Ishikawa (cell line): ENCODE measurements around the gene RAB43.

Experiments
- CEBPB ChIP-seq: IDR thresholded peaks from 2 replicates; pipeline ENCODE4 v1.6.1; 2012
- CREB1 ChIP-seq: IDR thresholded peaks from 2 replicates; pipeline ENCODE4 v1.6.1; 2012; ENCODE audit warnings: low read depth
- EGR1 ChIP-seq: IDR thresholded peaks from 2 replicates; pipeline ENCODE4 v1.6.1; 2012
- EP300 ChIP-seq: IDR thresholded peaks from 2 replicates; pipeline ENCODE4 v1.6.1; 2012; ENCODE audit warnings: borderline replicate concordance
- FOXM1 ChIP-seq: IDR thresholded peaks from 2 replicates; pipeline ENCODE4 v1.6.1; 2012; ENCODE audit warnings: low read depth, borderline replicate concordance
- NFIC ChIP-seq: IDR thresholded peaks from 2 replicates; pipeline ENCODE4 v1.6.1; 2012
- RAD21 ChIP-seq: IDR thresholded peaks from 2 replicates; pipeline ENCODE4 v1.6.1; 2012; ENCODE audit warnings: low read depth
- TAF1 ChIP-seq: IDR thresholded peaks from 2 replicates; pipeline ENCODE4 v1.6.1; 2012; ENCODE audit warnings: low read depth, mild to moderate bottlenecking
- TCF12 ChIP-seq: IDR thresholded peaks from 2 replicates; pipeline ENCODE4 v1.6.1; 2012; ENCODE audit warnings: low read depth
- TEAD4 ChIP-seq: IDR thresholded peaks from 2 replicates; pipeline ENCODE4 v1.6.1; 2012
- YY1 ChIP-seq: IDR thresholded peaks from 2 replicates; pipeline ENCODE4 v1.6.1; 2012; ENCODE audit warnings: low read depth
- ZBTB7A ChIP-seq: IDR thresholded peaks from 2 replicates; pipeline ENCODE4 v1.6.1; 2012; ENCODE audit warnings: low read depth
- TF ChIP-seq, protein P1 (sequence below): IDR thresholded peaks from 2 replicates; pipeline ENCODE4 v1.6.1; 2012; ENCODE audit warnings: low read depth, mild to moderate bottlenecking
- TF ChIP-seq, protein P2 (sequence below): IDR thresholded peaks from 2 replicates; pipeline ENCODE4 v1.6.1; 2012
- TF ChIP-seq, protein P3 (sequence below): IDR thresholded peaks from 2 replicates; pipeline ENCODE4 v1.6.1; 2012

The RAB43 gene

DNA sequence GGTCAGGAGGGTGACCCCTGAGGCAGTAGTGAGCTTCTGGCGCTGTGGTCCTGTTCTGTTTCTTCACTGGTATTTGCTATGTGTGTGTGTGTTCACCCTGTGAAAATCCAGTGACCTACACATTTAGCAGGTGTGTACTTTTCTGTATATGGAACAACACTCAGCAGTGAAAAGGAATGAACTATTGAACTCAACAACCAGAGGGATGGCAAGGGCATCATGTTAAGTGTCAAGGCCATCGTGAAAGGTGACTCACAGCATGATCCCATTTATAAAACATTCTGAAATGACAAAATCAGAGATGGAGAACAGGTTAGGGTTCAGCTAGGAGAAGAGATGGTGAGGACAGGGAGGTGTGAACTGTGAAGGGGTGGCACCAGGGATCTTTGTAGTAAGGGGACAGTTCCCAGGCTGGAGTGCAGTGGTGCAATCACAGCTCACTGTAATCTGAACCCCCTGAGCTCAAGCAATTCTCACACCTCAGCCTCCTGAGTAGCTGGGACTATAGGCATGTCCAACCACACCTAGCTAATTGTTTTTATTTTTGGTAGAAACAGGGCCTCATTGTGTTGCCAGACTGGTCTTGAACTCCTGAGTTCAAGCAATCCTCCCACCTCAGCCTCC, 10.0 kb upstream of the RAB43 start:
- TF ChIP-seq CEBPB = no peak
- TF ChIP-seq CREB1 = no peak
- TF ChIP-seq YY1 = no peak
- no peak for TF ChIP-seq ZBTB7A
- TF ChIP-seq, protein P1, sequence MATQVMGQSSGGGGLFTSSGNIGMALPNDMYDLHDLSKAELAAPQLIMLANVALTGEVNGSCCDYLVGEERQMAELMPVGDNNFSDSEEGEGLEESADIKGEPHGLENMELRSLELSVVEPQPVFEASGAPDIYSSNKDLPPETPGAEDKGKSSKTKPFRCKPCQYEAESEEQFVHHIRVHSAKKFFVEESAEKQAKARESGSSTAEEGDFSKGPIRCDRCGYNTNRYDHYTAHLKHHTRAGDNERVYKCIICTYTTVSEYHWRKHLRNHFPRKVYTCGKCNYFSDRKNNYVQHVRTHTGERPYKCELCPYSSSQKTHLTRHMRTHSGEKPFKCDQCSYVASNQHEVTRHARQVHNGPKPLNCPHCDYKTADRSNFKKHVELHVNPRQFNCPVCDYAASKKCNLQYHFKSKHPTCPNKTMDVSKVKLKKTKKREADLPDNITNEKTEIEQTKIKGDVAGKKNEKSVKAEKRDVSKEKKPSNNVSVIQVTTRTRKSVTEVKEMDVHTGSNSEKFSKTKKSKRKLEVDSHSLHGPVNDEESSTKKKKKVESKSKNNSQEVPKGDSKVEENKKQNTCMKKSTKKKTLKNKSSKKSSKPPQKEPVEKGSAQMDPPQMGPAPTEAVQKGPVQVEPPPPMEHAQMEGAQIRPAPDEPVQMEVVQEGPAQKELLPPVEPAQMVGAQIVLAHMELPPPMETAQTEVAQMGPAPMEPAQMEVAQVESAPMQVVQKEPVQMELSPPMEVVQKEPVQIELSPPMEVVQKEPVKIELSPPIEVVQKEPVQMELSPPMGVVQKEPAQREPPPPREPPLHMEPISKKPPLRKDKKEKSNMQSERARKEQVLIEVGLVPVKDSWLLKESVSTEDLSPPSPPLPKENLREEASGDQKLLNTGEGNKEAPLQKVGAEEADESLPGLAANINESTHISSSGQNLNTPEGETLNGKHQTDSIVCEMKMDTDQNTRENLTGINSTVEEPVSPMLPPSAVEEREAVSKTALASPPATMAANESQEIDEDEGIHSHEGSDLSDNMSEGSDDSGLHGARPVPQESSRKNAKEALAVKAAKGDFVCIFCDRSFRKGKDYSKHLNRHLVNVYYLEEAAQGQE = no peak
- TF ChIP-seq, protein P2, sequence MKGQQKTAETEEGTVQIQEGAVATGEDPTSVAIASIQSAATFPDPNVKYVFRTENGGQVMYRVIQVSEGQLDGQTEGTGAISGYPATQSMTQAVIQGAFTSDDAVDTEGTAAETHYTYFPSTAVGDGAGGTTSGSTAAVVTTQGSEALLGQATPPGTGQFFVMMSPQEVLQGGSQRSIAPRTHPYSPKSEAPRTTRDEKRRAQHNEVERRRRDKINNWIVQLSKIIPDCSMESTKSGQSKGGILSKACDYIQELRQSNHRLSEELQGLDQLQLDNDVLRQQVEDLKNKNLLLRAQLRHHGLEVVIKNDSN = no peak
- TF ChIP-seq, protein P3, sequence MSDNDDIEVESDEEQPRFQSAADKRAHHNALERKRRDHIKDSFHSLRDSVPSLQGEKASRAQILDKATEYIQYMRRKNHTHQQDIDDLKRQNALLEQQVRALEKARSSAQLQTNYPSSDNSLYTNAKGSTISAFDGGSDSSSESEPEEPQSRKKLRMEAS = no peak
- no peak for TF ChIP-seq EP300
- no peak for TF ChIP-seq RAD21
- TF ChIP-seq TCF12 = no peak
- TF ChIP-seq FOXM1 = no peak
- TF ChIP-seq TEAD4 = no peak
- no peak for TF ChIP-seq EGR1

DNA sequence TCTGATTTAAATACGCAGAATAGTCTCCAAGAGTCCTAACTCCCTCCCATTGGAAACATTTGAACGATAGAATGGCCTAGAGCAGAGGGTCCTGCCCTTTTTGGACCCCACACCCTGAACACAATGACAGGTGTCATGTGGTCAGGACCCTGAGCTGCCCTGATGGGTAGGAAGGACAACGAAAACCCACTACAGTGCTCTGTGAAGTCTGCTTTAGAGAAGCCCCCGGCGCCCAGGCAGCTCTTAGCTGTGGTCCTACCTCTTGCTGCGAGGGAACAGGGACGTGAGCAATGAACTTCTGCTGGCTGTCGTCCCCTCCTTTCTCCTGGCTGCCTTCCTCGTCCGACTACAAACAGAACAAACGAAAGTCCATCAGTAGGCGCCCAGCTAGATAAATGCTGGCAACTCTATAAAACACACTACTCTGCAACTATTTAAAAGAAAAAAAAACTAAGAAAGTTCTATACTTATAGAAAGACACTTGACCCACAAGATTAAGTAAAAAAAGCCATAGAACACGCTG, 8.7 kb upstream of the RAB43 start:
- no peak for TF ChIP-seq YY1

DNA sequence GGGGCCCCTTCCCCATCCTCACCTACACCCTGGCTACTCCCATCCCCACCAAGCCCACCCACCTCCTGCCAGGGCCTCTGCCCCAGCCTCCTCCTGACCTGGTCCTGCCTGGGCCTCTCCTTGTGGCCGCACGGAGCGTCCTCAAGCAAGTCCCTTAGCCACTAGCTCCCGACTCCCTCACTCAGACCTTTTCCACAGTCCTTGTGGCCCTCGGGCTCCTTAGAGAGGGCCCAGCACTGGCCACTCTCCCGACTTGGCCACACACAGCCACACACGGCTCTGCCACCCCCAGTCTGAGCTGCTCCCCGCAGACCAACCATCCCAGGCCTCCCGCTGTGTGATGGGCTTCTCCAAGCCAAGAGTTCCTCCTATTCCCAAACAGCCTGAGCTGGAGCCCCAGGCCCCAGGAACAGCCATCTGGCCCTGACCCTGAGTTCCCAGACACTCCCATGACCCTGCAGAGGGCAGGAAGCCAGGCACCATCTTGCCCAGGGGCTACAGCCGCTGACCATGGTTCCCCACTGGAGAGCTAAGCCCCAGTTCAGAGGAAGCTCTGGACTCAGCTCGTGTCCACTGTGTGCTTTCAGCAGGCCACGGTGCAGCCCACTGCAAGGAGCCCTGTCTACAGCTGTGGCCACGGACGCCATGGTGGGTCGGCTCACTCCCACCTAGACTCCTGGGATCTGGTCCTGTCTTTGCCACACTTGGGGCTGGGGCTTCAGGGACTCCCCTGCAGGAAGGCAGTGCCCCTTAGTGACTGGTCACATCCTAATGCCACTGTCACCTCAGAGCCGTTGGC, 7.0 kb upstream of the RAB43 start:
- TF ChIP-seq CEBPB (no peak), TCF12 (no peak), EP300 (no peak)
- TF ChIP-seq, protein P3 = no peak

DNA sequence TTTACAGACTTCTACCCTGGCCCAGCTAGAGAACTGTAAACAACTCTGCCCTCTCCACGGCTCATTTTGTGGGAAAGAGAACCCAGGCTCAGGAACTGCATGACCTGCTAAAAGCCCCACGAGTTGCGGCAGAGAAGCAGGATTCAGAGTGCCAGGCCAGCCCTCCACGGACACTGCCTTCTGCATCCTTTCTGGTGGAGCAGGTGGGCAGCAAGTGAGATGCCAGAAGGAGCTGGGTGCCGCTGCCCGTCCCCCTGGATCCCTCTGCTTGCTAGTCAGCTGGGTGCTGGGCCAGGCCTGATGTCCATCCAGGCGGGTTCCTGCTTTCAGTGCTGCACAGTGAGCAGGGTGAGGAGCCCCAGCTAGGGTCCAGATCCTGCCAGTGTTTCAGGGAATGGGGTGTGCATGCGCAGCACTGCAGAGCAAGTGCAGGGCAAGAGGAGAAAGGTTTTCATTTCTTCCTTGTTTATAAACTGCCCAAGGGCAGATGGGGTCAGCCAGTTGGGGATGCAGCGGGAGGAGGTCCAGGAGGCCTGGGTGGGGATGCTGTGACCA, 5.2 kb upstream of the RAB43 start:
- TF ChIP-seq FOXM1 = no peak
- TF ChIP-seq YY1 = no peak
- TF ChIP-seq ZBTB7A = no peak
- TF ChIP-seq, protein P2 = no peak
- TF ChIP-seq EP300 = no peak
- TF ChIP-seq TCF12 = no peak
- TF ChIP-seq NFIC = no peak
- TF ChIP-seq, protein P3 = no peak
- TF ChIP-seq TEAD4 = no peak
- no peak for TF ChIP-seq TAF1
- TF ChIP-seq, protein P1 = no peak
- TF ChIP-seq EGR1 = no peak
- TF ChIP-seq CREB1 = no peak
- no peak for TF ChIP-seq RAD21
- no peak for TF ChIP-seq CEBPB

DNA sequence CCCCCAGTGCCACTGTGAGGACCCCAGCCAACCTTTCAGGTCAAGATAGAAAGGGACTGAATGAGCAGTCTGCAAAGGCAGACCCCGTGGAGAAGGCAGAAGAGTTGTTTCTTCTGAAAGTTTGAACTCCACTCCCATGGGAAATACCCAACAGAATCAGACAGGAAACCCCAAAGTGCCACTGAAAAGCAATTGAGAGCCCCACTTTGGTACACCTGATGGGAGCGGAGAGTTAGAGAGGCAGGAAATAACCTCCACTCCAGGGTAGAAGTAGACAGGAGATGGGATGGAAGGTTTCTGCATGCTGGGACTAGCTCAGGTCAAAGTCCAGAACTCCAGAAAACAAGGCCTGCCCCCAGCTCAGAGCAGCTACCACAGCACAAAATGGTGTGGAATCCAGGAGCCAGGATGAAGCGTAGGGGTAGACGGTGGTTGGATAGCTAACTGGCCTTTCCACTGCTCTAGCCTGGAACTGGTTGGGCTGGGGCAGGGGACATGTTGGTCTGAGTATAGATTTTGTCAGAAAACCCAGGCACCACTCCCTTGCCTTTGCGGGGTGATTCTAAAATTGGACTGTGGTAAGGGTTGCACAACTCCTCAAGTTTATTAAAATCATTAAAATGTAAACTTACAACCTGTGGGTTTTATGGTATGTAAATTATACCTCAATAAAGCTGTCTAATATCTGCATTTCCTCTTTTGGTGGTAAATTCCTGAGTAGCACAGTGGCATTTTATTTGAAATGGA, 1.9 kb upstream of the RAB43 start:
- TF ChIP-seq EGR1 (no peak), TAF1 (no peak), YY1 (no peak), FOXM1 (no peak), NFIC (no peak), TCF12 (no peak), ZBTB7A (no peak), CEBPB (no peak), TEAD4 (no peak), CREB1 (no peak), RAD21 (no peak), EP300 (no peak)
- TF ChIP-seq, protein P2 = no peak
- TF ChIP-seq, protein P1 = no peak
- TF ChIP-seq, protein P3 = no peak
